Natural killer cell (primary cell): ENCODE results near the gene CCDC86. TPM values are rescaled to one million over a fixed set of nuclear protein-coding genes. Genes with fewer than 3 reads are reported as not detected.

Source experiments
- ATAC-seq, 3 donors: fragments of 150-1000 bp in 2 of 3; fragments of 200-7000 bp in 1 of 3; cut with Tn5 transposase; 1 replicate in 1 of 3; 2 replicates in 2 of 3; pipeline ENCODE4 v1.10.0; 2021; ENCODE audit warnings: mild to moderate bottlenecking in 2 of 3, moderate library complexity in 2 of 3
- DNase-seq, 2 donors: peaks; one replicate each; pipeline versions ENCODE4 v3.0.0 to v3.0.0-alpha.2; 2013 to 2021; ENCODE audit warnings: mixed read lengths in 1 of 2
- H3K27ac ChIP-seq: one replicate; pipeline ENCODE4 v1.5.1; 2013; ENCODE audit warnings: mild to moderate bottlenecking, low read length
- H3K27me3 ChIP-seq: one replicate; pipeline ENCODE4 v1.6.1; 2013; ENCODE audit warnings: low read length; ENCODE audit not compliant: control insufficient read depth, insufficient read depth
- H3K36me3 ChIP-seq: one replicate; pipeline ENCODE4 v1.6.1; 2013; ENCODE audit warnings: low read length; ENCODE audit not compliant: control insufficient read depth, insufficient read depth
- H3K4me1 ChIP-seq: one replicate; pipeline ENCODE4 v1.6.1; 2013; ENCODE audit warnings: low read length; ENCODE audit not compliant: control insufficient read depth, insufficient read depth
- H3K4me3 ChIP-seq: one replicate; pipeline ENCODE4 v1.5.1; 2013; ENCODE audit warnings: low read length
- H3K9me3 ChIP-seq: one replicate; pipeline ENCODE4 v1.6.1; 2013; ENCODE audit warnings: low read length; ENCODE audit not compliant: control insufficient read depth, insufficient read depth
- H3K27ac Mint-ChIP-seq, 2 donors: one replicate each; pipeline ENCODE4 v1.8.0; 2022; ENCODE audit warnings: mild to moderate bottlenecking in 2 of 2, mixed read lengths in 2 of 2, moderate library complexity in 1 of 2
- H3K27me3 Mint-ChIP-seq, 2 donors: one replicate each; pipeline ENCODE4 v1.8.0; 2022; ENCODE audit warnings: low read depth in 2 of 2, mixed read lengths in 2 of 2
- H3K36me3 Mint-ChIP-seq: one replicate; pipeline ENCODE4 v1.8.0; 2022; ENCODE audit warnings: mixed read lengths
- H3K4me1 Mint-ChIP-seq, 2 donors: one replicate each; pipeline ENCODE4 v1.8.0; 2022; ENCODE audit warnings: mixed read lengths in 2 of 2
- H3K4me3 Mint-ChIP-seq: one replicate; pipeline ENCODE4 v1.8.0; 2022; ENCODE audit warnings: mild to moderate bottlenecking, moderate library complexity, mixed read lengths
- H3K9me3 Mint-ChIP-seq, 2 donors: one replicate each; pipeline ENCODE4 v1.8.0; 2022; ENCODE audit warnings: mixed read lengths in 2 of 2
- WGBS: methylation state at CpG from one replicate; pipeline ENCODE4 v1.1.7; 2013; ENCODE audit warnings: missing lambda C conversion rate; ENCODE audit not compliant: insufficient coverage; 5-methylcytosine and 5-hydroxymethylcytosine counted together
- intact Hi-C: fragments of 100-400 bp; cut with micrococcal nuclease; formaldehyde crosslinking; loops from one replicate; pipeline ENCODE4 v1.14.2; 2022
- total RNA-seq, 4 donors: library from RNA; stranded (reverse); fragments of 120-200 nt in 1 of 4; gene quantifications; one replicate each; pipeline versions ENCODE4 v1.2.3 to v1.2.4, GENCODE V29; 2013 to 2022
- TF ChIP-seq, protein P1 (sequence below): fragments of 200-600 bp; IDR thresholded peaks from one replicate; pipeline ENCODE4 v1.8.0; 2022; ENCODE audit warnings: antibody characterized with exemption

CCDC86 gene
- total RNA-seq, 3 donors from 2014 or later (not counting 1 experiment from before 2014, with no cell fraction given), result 10.6 to 12.5 (median 10.7) TPM

DNA sequence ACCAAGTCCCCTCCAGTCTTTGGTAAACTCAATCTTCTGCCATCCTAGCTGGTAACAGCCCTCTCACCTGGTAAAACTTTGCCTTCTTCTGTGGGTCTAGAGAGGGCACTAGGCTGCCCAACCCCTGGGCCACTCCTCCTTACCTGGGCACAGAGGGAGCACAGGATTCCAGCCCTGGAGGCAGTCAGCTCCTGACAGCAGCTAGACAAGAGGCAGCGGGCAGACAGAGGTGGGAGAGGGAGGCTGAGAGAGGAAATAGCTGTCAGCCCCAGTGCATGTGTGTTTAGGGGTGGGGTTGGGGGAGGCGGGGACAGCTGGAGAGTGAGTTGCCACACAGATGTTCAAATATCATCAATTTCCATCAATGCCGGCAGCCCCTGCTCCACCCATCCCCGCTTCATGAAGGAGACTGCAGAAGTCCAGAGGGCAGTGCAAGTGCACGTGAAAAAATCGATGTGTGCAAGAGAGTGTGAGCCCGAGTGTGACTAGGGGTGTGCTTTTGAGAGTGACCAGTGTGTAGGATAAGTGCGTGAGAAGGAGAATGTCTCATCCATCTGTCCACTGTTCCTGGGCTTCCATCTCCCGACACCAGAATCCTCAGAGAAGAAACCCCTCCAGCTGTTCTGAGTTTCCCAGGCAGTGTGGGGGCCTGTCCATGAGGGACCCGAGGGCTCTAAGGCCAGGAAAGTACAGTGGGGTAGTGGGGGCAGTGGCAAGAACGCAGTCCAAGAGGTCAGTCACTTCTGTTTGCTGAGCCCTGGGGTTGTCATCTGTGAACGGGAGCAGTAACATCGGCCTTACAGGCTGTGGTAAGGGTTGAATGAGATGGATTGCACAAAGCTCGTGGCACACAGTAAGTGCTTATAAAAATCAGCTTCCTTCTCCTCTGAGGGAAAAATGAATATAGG is 14.1 kb downstream of the CCDC86 start, which contains the start of gene PTGDR2:
Gene PTGDR2 (minus strand): TSS at position 225 of the 908 bp plus-strand sequence. CDS start 2,228 bp downstream, outside the sequence.
- H3K4me3 Mint-ChIP-seq, result no peak within 1 kb of the TSS
- peak in 1 of 3 donors; percentile 26 for ATAC-seq
- 51% methylated on average over 12 of the region's 14 CpGs for WGBS
- no peaks in the 10 kb centered on the region for H3K36me3 Mint-ChIP-seq
- no peak within 1 kb of the TSS for H3K27ac Mint-ChIP-seq
- no peak for DNase-seq
- TF ChIP-seq, protein P1, sequence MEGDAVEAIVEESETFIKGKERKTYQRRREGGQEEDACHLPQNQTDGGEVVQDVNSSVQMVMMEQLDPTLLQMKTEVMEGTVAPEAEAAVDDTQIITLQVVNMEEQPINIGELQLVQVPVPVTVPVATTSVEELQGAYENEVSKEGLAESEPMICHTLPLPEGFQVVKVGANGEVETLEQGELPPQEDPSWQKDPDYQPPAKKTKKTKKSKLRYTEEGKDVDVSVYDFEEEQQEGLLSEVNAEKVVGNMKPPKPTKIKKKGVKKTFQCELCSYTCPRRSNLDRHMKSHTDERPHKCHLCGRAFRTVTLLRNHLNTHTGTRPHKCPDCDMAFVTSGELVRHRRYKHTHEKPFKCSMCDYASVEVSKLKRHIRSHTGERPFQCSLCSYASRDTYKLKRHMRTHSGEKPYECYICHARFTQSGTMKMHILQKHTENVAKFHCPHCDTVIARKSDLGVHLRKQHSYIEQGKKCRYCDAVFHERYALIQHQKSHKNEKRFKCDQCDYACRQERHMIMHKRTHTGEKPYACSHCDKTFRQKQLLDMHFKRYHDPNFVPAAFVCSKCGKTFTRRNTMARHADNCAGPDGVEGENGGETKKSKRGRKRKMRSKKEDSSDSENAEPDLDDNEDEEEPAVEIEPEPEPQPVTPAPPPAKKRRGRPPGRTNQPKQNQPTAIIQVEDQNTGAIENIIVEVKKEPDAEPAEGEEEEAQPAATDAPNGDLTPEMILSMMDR, result no peak
- Histone ChIP-seq H3K4me1 (peaks cover 9% of the 10 kb centered on the region), H3K36me3 (peaks cover 2% of the 10 kb centered on the region), H3K27ac (no peak within 1 kb of the TSS), H3K27me3 (no peaks in the 10 kb centered on the region), H3K4me3 (no peak within 1 kb of the TSS), H3K9me3 (no peaks in the 10 kb centered on the region)
- no peaks in the 10 kb centered on the region for H3K9me3 Mint-ChIP-seq
- peaks cover 0 to 10% of the 10 kb centered on the region in 2 donors for H3K4me1 Mint-ChIP-seq
- intact Hi-C loops, result no loop called here
- H3K27me3 Mint-ChIP-seq, result no peaks in the 10 kb centered on the region

DNA sequence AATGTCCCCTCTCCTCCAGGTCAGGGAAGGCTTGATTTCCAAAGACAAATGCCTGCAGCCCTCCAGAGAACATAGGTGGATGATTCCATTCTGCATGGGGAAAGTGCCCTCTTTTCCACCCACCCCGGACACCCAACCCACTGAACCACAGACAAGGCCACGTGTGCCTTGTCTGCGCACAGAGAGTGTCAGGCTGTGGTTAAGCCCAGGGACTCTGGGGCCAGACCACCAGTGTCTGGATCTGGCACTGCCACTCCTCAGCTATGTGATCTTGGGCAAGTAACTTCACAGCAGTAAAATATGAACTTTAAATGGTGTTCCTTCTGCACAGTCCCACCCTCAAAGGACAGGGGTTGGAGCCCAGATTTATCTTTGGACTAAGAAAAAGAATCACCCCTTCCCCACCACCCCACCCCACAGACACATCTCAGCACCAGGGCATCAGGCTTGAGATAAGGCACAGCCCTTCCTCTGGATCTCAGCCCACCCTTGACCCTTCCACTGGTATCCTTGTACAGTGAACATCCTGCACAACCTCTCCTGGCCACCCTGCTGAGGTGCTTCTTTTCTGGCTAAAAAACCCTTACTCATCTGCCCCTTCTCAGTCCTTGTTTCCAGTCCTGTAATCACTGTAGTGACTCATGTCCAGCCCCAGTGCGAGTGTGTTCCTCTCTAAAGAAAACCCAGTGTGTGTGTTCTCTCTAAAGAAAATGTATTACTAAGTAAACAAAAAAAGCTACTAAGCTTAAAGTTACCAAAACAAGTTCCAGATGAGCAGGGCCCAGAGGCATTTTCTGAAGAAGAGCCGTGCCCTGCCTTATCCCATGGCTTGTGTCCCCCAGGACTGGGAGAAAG is 15.7 kb downstream of the CCDC86 start:
- Mint-ChIP-seq H3K36me3 (no peaks in the 10 kb centered on the region), H3K4me3 (no peak overlapping the region), H3K4me1 (peaks cover 0 to 10% of the 10 kb centered on the region in 2 donors), H3K27ac (no peak overlapping the region), H3K9me3 (no peaks in the 10 kb centered on the region), H3K27me3 (peaks cover 0 to 7% of the 10 kb centered on the region in 2 donors)
- Histone ChIP-seq H3K9me3 (no peaks in the 10 kb centered on the region), H3K4me3 (no peak overlapping the region), H3K36me3 (no peaks in the 10 kb centered on the region), H3K4me1 (peaks cover 9% of the 10 kb centered on the region), H3K27ac (no peak overlapping the region), H3K27me3 (no peaks in the 10 kb centered on the region)
- TF ChIP-seq, protein P1, result no peak
- ATAC-seq, result peak in 1 of 3 donors; percentile 76
- WGBS, result 48% methylated on average over 5 of the region's 5 CpGs
- no peak for DNase-seq
- intact Hi-C loops, result no loop called here

DNA sequence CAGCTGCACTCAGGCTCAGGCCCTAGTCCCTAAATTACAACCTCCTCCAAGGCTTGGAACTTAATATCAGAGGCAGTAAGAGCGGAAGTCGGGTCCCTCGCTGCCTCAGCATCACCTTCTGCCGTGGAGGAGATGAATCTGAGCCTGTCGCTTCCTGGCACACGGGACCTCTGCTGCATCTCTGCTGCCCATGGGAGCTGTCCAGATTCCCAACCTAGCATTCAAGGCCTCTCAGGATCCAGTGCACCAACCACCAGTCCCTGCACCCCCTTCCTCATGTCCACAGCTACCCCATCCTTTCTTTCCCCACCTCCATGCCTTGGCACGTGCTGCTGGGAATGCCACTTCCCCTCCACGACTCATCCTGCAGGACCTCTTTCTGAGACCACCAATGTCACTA is 16.3 kb downstream of the CCDC86 start:
- intact Hi-C loops, result no loop called here
- Histone ChIP-seq H3K27ac (no peak overlapping the region), H3K9me3 (no peaks in the 10 kb centered on the region), H3K4me3 (no peak overlapping the region), H3K4me1 (peaks cover 9% of the 10 kb centered on the region), H3K36me3 (no peaks in the 10 kb centered on the region), H3K27me3 (no peaks in the 10 kb centered on the region)
- TF ChIP-seq, protein P1, result no peak
- ATAC-seq (no peak), DNase-seq (no peak)
- 83% methylated on average over 8 of the region's 8 CpGs for WGBS
- H3K4me1 Mint-ChIP-seq, result peaks cover 0 to 10% of the 10 kb centered on the region in 2 donors
- H3K27me3 Mint-ChIP-seq, result peaks cover 0 to 8% of the 10 kb centered on the region in 2 donors
- H3K4me3 Mint-ChIP-seq, result no peak overlapping the region
- no peaks in the 10 kb centered on the region for H3K36me3 Mint-ChIP-seq
- no peak overlapping the region for H3K27ac Mint-ChIP-seq
- H3K9me3 Mint-ChIP-seq, result no peaks in the 10 kb centered on the region
